AG04449 (cell line): ENCODE data around the gene MYO7B.

Experiments
- CTCF ChIA-PET: fragments of 350-600 bp; formaldehyde crosslinking; extraction: SDS; loops from one replicate; lab custom pipeline; 2021; ENCODE audit warnings: antibody characterized with exemption; lab: Yijun Ruan, JAX
- POLR2A ChIA-PET: fragments of 400-600, 350-600 bp; formaldehyde crosslinking; extraction: SDS; loops from one replicate; lab custom pipeline; 2020; ENCODE audit warnings: antibody characterized with exemption, inconsistent platforms; lab: Yijun Ruan, JAX
- DNase-seq: peaks from one replicate; pipeline ENCODE4 v3.0.0-alpha.2; 2010; ENCODE audit warnings: low read depth, low spot score
- H3K4me3 ChIP-seq: 2 replicates; pipeline ENCODE4 v1.5.1; 2011; ENCODE audit warnings: low read depth, mild to moderate bottlenecking, control low read depth, low read length
- CTCF ChIP-seq: IDR thresholded peaks from one replicate; pipeline ENCODE4 v1.5.1; 2011; ENCODE audit warnings: mild to moderate bottlenecking, moderate library complexity, low read length, control low read depth, inconsistent platforms; ENCODE audit not compliant: insufficient read depth; ENCODE audit errors: missing control alignments

The MYO7B gene

GRCh38 chr2:127672341-127673224, 137.1 kb downstream of the MYO7B start:
- H3K4me3 ChIP-seq, result peak overlapping the region; percentile 20
- CTCF ChIA-PET, result interaction anchor here (1.2 to 1.5 kb wide), 2 partner anchors 23 to 81 kb away, joined by 3 to 5 read pairs; no protein-coding TSS in a partner anchor
- POLR2A ChIA-PET, result interaction anchor here (1.5 kb wide), 1 partner anchor 29 kb away, joined by 4 read pairs; the partner anchor contains the start of gene SFT2D3
- no peak for TF ChIP-seq CTCF
- DNase-seq, result no peak

GRCh38 chr2:127673291-127674069, 138.0 kb downstream of the MYO7B start:
- peak overlapping the region; percentile 68 for H3K4me3 ChIP-seq
- DNase-seq, result no peak
- CTCF ChIA-PET, result interaction anchor here (1.2 to 1.5 kb wide), 2 partner anchors 22 to 82 kb away, joined by 3 to 5 read pairs; no protein-coding TSS in a partner anchor
- POLR2A ChIA-PET, result no interaction called here
- no peak for TF ChIP-seq CTCF

GRCh38 chr2:127674241-127675209, 139.0 kb downstream of the MYO7B start:
- H3K4me3 ChIP-seq, result peak overlapping the region; percentile 68
- CTCF ChIA-PET, result interaction anchor here (1.2 to 3.2 kb wide), 5 partner anchors 12 to 195 kb away, joined by 4 to 17 read pairs (median 6); no protein-coding TSS in a partner anchor
- DNase-seq, result no peak

GRCh38 chr2:127675331-127676261, 140.1 kb downstream of the MYO7B start, which contains the start of gene LIMS2:
TSS of gene LIMS2 (minus strand) at chr2:127675530. CDS start at chr2:127675024, 506 bp downstream.
- ChIA-PET POLR2A (interaction anchor here (0.7 to 1.0 kb wide), 4 partner anchors 26 to 38 kb away, joined by 3 to 4 read pairs (median 4); partner anchors contain the start of gene SFT2D3), CTCF (interaction anchor here (0.9 to 3.2 kb wide), 8 partner anchors 13 to 196 kb away, joined by 3 to 17 read pairs (median 5); no protein-coding TSS in a partner anchor)
- H3K4me3 ChIP-seq, result peak within 1 kb of the TSS; percentile 68
- no peak for TF ChIP-seq CTCF
- no peak for DNase-seq

More at GRCh38 chr2:127674241-127675209, 139.0 kb downstream of the MYO7B start:
- POLR2A ChIA-PET, result no interaction called here
- TF ChIP-seq CTCF, result no peak

- no peak for DNase-seq
- ChIA-PET POLR2A (interaction anchor here (1.0 kb wide), 1 partner anchor 39 kb away, joined by 4 read pairs; no protein-coding TSS in a partner anchor), CTCF (interaction anchor here (1.5 to 3.2 kb wide), 3 partner anchors 20 to 86 kb away, joined by 7 to 17 read pairs (median 9); no protein-coding TSS in a partner anchor)
- no peak overlapping the region for H3K4me3 ChIP-seq
- TF ChIP-seq CTCF, result no peak
Measured at GRCh38 chr2:127676906-127677305, 141.4 kb downstream of the MYO7B start.
